Motor neuron (in vitro differentiated cells): Measurements from ENCODE around the gene ETHE1. TPM values are rescaled to one million over a fixed set of nuclear protein-coding genes. Genes with fewer than 3 reads are reported as not detected.

ENCODE experiments used
- ATAC-seq, 8 experiments: fragments of 200-7000 bp; cut with Tn5 transposase; replicated peaks in 6 of 8; 2 replicates each; pipeline ENCODE4 v1.8.0; 2021; ENCODE audit warnings: mild to moderate bottlenecking in 8 of 8, moderate library complexity in 8 of 8
- H3K27ac ChIP-seq, 2 donors: fragments of 250-450 bp; sonication (Bioruptor Pico); 2 replicates each; pipeline ENCODE4 v1.9.0; 2021; ENCODE audit warnings: antibody characterized with exemption in 2 of 2, mild to moderate bottlenecking in 2 of 2, moderate library complexity in 1 of 2
- H3K4me1 ChIP-seq, 2 donors: fragments of 250-450 bp; sonication (Bioruptor Pico); replicated peaks in 1 of 2; 2 replicates each; pipeline ENCODE4 v1.6.1; 2021; ENCODE audit warnings: antibody characterized with exemption in 2 of 2, mild to moderate bottlenecking in 2 of 2, moderate library complexity in 1 of 2
- H3K4me3 ChIP-seq, 5 donors: fragments of 250-450 bp; sonication (Bioruptor Pico); 2 replicates each; pipeline ENCODE4 v1.9.0; 2021; ENCODE audit warnings: antibody characterized with exemption in 5 of 5, mild to moderate bottlenecking in 5 of 5, moderate library complexity in 4 of 5
- WGBS, 10 experiments: fragments of 450-650 bp; shearing (Covaris generic); methylation state at CpG; one replicate each; pipeline ENCODE4 v1.0.0; 2022; 5-methylcytosine and 5-hydroxymethylcytosine counted together
- in situ Hi-C, 9 experiments: fragments of 400-800 bp; cut with MboI; loops; one replicate each; pipeline ENCODE4 v1.15.0; 2021; ENCODE audit warnings: low sequenced_read_pairs in 9 of 9, low pct_unique_long_range_greater_than_20kb in 2 of 9; ENCODE audit not compliant: unreplicated experiment in 9 of 9
- total RNA-seq, 8 experiments: library from RNA; unstranded; fragments of 300-600 nt; gene quantifications; 2 replicates each; pipeline versions ENCODE4 v1.2.3 to v1.2.4, GENCODE V29; 2022

The ETHE1 gene
- total RNA-seq, 8 experiments from 2014 or later = 11.5 to 70.2 (median 22.1) TPM

DNA sequence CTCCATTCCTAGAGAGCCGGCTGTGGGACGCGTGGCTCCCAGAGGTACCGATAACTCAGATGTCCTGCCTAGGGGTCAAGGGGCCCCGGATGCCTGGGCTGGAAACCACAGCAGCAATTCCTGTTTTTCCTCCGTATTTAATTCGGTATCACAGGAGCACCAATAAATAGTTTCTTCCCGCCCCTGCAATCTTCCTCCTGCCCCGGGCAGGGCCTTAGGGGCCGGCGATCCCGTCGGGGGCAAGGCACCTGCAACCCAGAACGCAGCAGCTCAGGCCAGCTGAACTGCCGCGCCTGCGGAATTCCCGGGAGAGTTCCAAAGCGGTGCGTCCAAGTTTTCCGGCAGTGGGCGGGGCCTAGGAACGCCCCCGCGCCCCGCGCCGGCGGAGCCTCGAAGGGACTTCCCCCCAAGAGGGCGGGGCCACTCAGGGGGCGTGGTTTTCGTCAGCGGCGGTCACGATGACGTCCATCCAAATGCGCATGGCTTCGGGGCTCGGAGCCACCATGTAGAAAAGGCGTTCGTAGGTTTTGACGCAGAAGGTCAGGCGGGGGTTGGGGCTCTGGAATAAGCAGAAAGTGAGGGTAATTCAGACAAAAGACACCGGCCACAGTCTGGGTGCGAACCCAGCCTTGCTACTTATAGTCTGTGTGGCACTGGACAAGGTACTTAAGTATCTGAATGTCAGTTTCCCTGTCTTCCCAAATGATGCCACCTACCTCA is 51.9 kb downstream of the ETHE1 start:
- in situ Hi-C loops = no loop called here
- WGBS, 10 experiments = 0 to 42% (median 12%) methylated on average over 1 to 35 of the region's 46 CpGs; no CpG with 5 or more reads in 2 of the 10 experiments
- Histone ChIP-seq H3K4me1 (peaks cover 0 to 3% of the 10 kb centered on the region in 2 donors), H3K4me3 (peak overlapping the region; percentile 12 to 28 (median 20)), H3K27ac (peak overlapping the region in 1 of 2 donors; percentile 68)
- ATAC-seq = peak; percentile 87 to 96 (median 92)

DNA sequence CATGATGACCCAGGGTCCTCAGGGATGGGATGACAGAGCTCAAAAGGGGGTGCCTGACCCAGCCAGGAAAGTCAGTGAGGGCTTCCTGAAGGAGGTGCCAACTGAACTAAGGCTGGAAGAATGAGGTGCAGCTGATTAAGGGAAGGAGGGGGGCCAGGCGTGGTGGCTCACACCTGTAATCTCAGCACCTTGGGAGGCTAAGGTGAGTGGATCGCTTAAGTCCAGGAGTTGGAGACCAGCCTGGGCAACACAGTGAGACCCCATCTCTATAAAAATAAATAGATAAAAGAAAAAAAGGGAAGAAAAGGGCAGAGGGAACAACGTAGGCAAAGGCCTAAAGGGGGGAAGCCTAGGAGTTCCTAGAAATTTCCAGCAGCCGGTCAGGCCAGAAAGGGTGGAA is 52.5 kb downstream of the ETHE1 start:
- ATAC-seq = no peak
- H3K4me1 ChIP-seq = peaks cover 0 to 3% of the 10 kb centered on the region in 2 donors
- in situ Hi-C loops = no loop called here
- 40 to 100% (median 70%) methylated on average over 1 to 4 of the region's 4 CpGs; no CpG with 5 or more reads in 2 of the 10 experiments for WGBS, 10 experiments
- peak overlapping the region in 2 of 5 donors; percentile 9 to 28 for H3K4me3 ChIP-seq
- H3K27ac ChIP-seq = peak overlapping the region in 1 of 2 donors; percentile 17

DNA sequence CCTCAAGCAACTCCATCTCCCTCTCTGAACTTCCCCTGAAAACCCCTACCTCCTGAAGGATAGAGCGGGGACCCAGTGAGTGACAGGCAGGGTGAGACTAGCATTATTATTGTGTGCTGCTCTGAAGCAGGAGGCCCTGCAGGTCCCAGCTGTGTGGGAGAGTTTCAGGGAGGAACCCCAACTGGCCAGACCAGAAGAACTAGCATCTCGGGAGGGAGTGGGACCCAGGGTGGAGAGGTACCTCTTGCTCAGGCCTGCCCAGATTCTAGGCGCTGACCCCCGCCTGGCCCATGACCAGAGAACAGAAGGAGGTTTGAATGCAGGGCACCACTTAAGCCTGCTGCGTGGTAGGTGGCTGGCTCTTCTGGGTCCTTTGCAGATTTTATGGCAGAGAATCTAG is 55.9 kb downstream of the ETHE1 start:
- peaks cover 0 to 3% of the 10 kb centered on the region in 2 donors for H3K4me1 ChIP-seq
- no peak for ATAC-seq
- in situ Hi-C loops = no loop called here
- no peak overlapping the region for H3K4me3 ChIP-seq
- no peak overlapping the region for H3K27ac ChIP-seq
- WGBS, 10 experiments = 72 to 100% (median 79%) methylated on average over 1 to 5 of the region's 5 CpGs; no CpG with 5 or more reads in 3 of the 10 experiments

GRCh38 chr19:43470288-43470687 is 56.7 kb downstream of the ETHE1 start:
- in situ Hi-C loops = no loop called here
- H3K4me3 ChIP-seq = no peak overlapping the region
- WGBS, 10 experiments = 0 to 80% (median 57%) methylated on average over 1 to 6 of the region's 10 CpGs; no CpG with 5 or more reads in 4 of the 10 experiments
- no peak overlapping the region for H3K27ac ChIP-seq
- peak in 1 of 8 experiments; percentile 29 for ATAC-seq
- H3K4me1 ChIP-seq = peaks cover 0 to 3% of the 10 kb centered on the region in 2 donors

- H3K4me1 ChIP-seq = no peaks in the 10 kb centered on the region
- in situ Hi-C loops = no loop called here
- H3K27ac ChIP-seq = no peak overlapping the region
- no peak overlapping the region for H3K4me3 ChIP-seq
- ATAC-seq = no peak
- 29 to 60% (median 43%) methylated on average over 1 of the region's 1 CpG; no CpG with 5 or more reads in 6 of the 10 experiments for WGBS, 10 experiments
Measured at GRCh38 chr19:43469160-43469480, 57.9 kb downstream of the ETHE1 start.

- no peaks in the 10 kb centered on the region for H3K4me1 ChIP-seq
- in situ Hi-C loops = no loop called here
- ATAC-seq = no peak
- H3K4me3 ChIP-seq = no peak overlapping the region
- WGBS, 10 experiments = 60 to 100% (median 83%) methylated on average over 1 to 4 of the region's 4 CpGs; no CpG with 5 or more reads in 2 of the 10 experiments
- H3K27ac ChIP-seq = no peak overlapping the region
Measured at GRCh38 chr19:43468354-43469159, 58.4 kb downstream of the ETHE1 start.

GRCh38 chr19:43467730-43468129 is 59.3 kb downstream of the ETHE1 start:
- Histone ChIP-seq H3K4me1 (no peaks in the 10 kb centered on the region), H3K4me3 (no peak overlapping the region), H3K27ac (no peak overlapping the region)
- WGBS, 10 experiments = 33 to 90% (median 67%) methylated on average over 1 to 4 of the region's 4 CpGs; no CpG with 5 or more reads in 1 of the 10 experiments
- in situ Hi-C loops = no loop called here
- ATAC-seq = no peak

- Histone ChIP-seq H3K4me3 (no peak overlapping the region), H3K4me1 (no peaks in the 10 kb centered on the region), H3K27ac (no peak overlapping the region)
- WGBS, 10 experiments = 43 to 100% (median 70%) methylated on average over 1 to 6 of the region's 6 CpGs; no CpG with 5 or more reads in 2 of the 10 experiments
- in situ Hi-C loops = no loop called here
- ATAC-seq = no peak
Measured at GRCh38 chr19:43467276-43467675, 59.7 kb downstream of the ETHE1 start.

- ATAC-seq = no peak
- in situ Hi-C loops = no loop called here
- 67 to 100% (median 90%) methylated on average over 1 of the region's 1 CpG for WGBS, 10 experiments
- no peak overlapping the region for H3K4me3 ChIP-seq
- no peak overlapping the region for H3K27ac ChIP-seq
- H3K4me1 ChIP-seq = no peaks in the 10 kb centered on the region
Measured at GRCh38 chr19:43466793-43467192, 60.2 kb downstream of the ETHE1 start.

DNA sequence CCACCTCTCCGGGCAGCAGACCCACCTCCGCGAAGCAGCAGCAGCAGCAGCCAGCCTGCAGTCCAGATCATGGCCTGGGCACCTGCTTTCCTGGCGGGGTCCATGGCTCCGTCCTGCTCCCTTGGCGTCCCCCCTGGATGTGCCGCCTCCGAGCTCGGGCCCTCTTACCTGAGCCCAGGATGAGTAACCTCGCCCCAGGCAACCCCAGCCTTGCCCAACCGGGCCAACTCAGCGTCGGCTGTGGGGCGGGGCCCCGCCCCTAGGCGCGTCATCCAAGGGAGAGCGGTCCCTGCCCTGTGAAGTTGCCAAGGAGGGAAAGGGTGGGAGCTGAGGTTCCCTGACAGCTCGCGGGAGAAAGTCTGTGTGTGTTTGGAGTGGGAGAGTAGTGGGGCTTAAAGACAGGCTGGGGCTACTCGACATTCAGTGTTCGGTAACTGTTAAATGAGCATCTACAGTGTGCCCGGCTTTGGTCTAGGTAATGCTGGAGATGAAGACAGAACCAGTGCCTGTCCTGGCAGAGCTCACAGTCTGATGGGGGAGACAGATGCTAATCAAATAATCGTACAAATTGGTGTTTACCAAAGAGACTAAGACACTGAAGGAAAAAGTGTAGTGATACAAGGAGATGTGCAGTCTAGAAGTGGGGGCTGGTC is 61.4 kb downstream of the ETHE1 start, which contains the start of gene LYPD3:
Gene LYPD3 (minus strand): TSS at position 141 of the 653 bp plus-strand sequence. CDS start 37 bp downstream, at position 104.
- in situ Hi-C loops = no loop called here
- Histone ChIP-seq H3K27ac (peak within 1 kb of the TSS; percentile 78 to 82), H3K4me3 (peak within 1 kb of the TSS; percentile 44 to 70 (median 59)), H3K4me1 (no peaks in the 10 kb centered on the region)
- ATAC-seq = peak in 3 of 8 experiments; percentile 2 to 4 (median 4)
- WGBS, 10 experiments = 0 to 100% (median 50%) methylated on average over 1 to 8 of the region's 24 CpGs; no CpG with 5 or more reads in 3 of the 10 experiments

DNA sequence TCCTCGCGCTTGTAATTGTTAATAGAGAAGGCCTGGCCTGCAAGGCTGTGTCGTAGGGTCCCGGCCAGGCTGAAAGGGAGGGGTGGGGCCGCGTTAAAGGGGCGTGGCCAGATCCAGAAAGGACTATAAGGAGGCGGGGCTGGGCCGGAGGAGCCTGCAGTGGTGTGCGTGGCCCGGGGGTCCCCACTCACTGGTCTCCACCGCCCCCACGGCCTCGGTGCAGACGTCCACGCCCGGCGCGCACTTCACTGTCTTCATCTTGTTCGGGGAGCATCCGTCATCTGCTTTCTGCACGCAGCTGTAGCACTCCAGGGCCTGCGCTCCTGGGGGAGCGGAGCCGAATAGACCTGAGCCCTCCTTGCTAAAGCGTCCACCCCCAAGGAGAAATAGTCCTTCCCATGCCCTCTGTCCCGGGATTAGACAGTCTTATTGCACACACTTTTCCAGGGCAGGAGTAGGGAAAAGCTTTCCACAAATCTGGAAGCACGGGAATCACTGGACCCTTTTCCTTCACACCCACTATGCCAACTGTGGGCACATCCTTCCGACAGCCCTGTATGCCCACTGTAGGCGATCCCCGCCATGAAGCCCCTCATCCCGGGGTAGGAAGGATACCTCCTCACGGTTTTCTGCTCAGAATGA is 62.7 kb downstream of the ETHE1 start:
- peak overlapping the region; percentile 78 to 82 for H3K27ac ChIP-seq
- in situ Hi-C loops = no loop called here
- peak in 5 of 8 experiments; percentile 75 to 81 (median 80) for ATAC-seq
- H3K4me1 ChIP-seq = no peaks in the 10 kb centered on the region
- WGBS, 10 experiments = 10 to 92% (median 31%) methylated on average over 2 to 13 of the region's 33 CpGs; no CpG with 5 or more reads in 2 of the 10 experiments
- H3K4me3 ChIP-seq = peak overlapping the region; percentile 44 to 70 (median 59)

GRCh38 chr19:43463381-43464133 is 63.4 kb downstream of the ETHE1 start:
- WGBS, 10 experiments = 0% methylated on average over 1 to 8 of the region's 57 CpGs; no CpG with 5 or more reads in 7 of the 10 experiments
- ATAC-seq = peak; percentile 71 to 86 (median 83)
- in situ Hi-C loops = no loop called here
- Histone ChIP-seq H3K27ac (peak overlapping the region; percentile 78 to 82), H3K4me3 (peak overlapping the region; percentile 44 to 70 (median 59)), H3K4me1 (no peaks in the 10 kb centered on the region)
